ENCODE data around the gene PNMT.

DNA sequence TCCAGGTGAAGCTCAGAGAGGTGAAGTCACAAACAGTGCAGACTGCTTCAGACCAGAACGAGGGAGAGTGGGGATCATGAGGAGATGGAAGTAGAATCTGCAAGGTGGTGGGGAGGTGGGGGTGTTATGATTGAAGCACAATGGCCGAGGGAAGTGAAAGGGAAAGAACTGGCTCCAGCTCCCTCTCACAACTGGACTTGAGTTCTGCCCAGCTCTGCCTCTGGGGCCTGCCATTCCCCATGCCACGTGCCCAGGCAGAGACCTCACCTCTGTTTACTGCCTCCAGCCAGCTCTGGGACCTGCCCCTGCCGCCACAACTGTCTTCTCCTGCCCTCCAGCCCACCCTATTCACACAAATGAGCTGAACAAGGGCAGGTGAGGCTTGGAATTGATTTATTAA is 2.5 kb downstream of the PNMT start:
- TF ChIP-seq CTCF (conservative IDR thresholded peaks at IDR 0.05) (no peak), ZFX (IDR thresholded peaks at IDR 0.05) (no peak)
